SK-N-MC (cell line): Measurements from ENCODE around the gene CIRBP.

Experiments
- EZH2 ChIP-seq: fragments of 200-600 bp; sonication (generic); IDR thresholded peaks from one replicate; pipeline ENCODE4 v1.6.1; 2017; ENCODE audit warnings: antibody characterized with exemption
- POLR2AphosphoS5 ChIP-seq: IDR thresholded peaks from 2 replicates; pipeline ENCODE4 v1.6.1; 2012; ENCODE audit warnings: mild to moderate bottlenecking, low read depth, low read length, borderline replicate concordance

GRCh38 chr19:1235625-1236538 lies 33.2 kb upstream of the CIRBP start:
- no peak for TF ChIP-seq EZH2
- TF ChIP-seq POLR2AphosphoS5: no peak
